ENCODE measurements around the gene SELENOS. TPM values are rescaled to one million over a fixed set of nuclear protein-coding genes. Genes with fewer than 3 reads are reported as not detected.
"Not testable (repeated sequence)": the region's sequence is repeated elsewhere in the genome, so short reads cannot be mapped to it uniquely, and the experiment has no call there.

The SELENOS gene
- total RNA-seq, 2 donors from 2014 or later, result 42.9 to 44.8 TPM

- no peak for DNase-seq
- Mint-ChIP-seq H3K27ac (no peak overlapping the region), H3K36me3 (ENCODE audit: insufficient read depth in 2 of 2) (no peaks in the 10 kb centered on the region), H3K27me3 (ENCODE audit: low read depth) (no peaks in the 10 kb centered on the region), H3K9me3 (no peaks in the 10 kb centered on the region), H3K4me3 (no peak overlapping the region), H3K4me1 (ENCODE audit: low read depth) (no peaks in the 10 kb centered on the region)
- ATAC-seq (replicated peaks in 1 of 2), result no peak
These were observed 29.2 kb upstream of the SELENOS start for GRCh38 chr15:101306341-101307047.

GRCh38 chr15:101305820-101306255, 28.6 kb upstream of the SELENOS start:
- H3K36me3 Mint-ChIP-seq (ENCODE audit: insufficient read depth in 2 of 2), result no peaks in the 10 kb centered on the region
- DNase-seq, result no peak
- no peak for ATAC-seq (replicated peaks in 1 of 2)
- H3K27ac Mint-ChIP-seq, result no peak overlapping the region
- no peaks in the 10 kb centered on the region for H3K9me3 Mint-ChIP-seq
- H3K4me1 Mint-ChIP-seq (ENCODE audit: low read depth), result no peaks in the 10 kb centered on the region
- no peaks in the 10 kb centered on the region for H3K27me3 Mint-ChIP-seq (ENCODE audit: low read depth)
- no peak overlapping the region for H3K4me3 Mint-ChIP-seq

DNA sequence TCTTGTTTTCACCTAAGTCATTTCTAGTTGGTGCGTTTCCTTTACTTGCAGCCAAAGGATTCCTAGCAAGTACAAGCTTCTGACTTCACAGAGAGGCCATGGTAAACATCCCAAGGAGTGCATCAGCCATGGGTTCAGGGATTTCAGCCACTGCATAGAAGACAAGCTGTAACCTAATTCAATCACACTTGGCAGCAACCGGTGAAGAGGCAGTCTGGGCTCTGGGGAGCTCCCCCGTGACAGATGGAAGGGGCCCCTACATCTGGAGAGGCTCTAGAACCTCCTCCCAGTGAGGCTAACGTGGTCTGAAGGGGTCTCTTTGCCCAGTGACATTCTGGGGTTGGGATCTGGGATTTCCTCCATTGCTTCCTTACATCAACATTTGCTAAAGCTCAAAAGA, 26.1 kb upstream of the SELENOS start:
- ATAC-seq (replicated peaks in 1 of 2), result no peak
- H3K27ac Mint-ChIP-seq, result no peak overlapping the region
- no peaks in the 10 kb centered on the region for H3K27me3 Mint-ChIP-seq (ENCODE audit: low read depth)
- no peaks in the 10 kb centered on the region for H3K9me3 Mint-ChIP-seq
- no peak for DNase-seq
- H3K4me3 Mint-ChIP-seq, result no peak overlapping the region
- no peaks in the 10 kb centered on the region for H3K4me1 Mint-ChIP-seq (ENCODE audit: low read depth)
- H3K36me3 Mint-ChIP-seq (ENCODE audit: insufficient read depth in 2 of 2), result no peaks in the 10 kb centered on the region

GRCh38 chr15:101296418-101297405, 19.4 kb upstream of the SELENOS start:
- H3K9me3 Mint-ChIP-seq, result no peaks in the 10 kb centered on the region
- H3K4me1 Mint-ChIP-seq (ENCODE audit: low read depth), result peaks cover 31% of the 10 kb centered on the region
- ATAC-seq (replicated peaks in 1 of 2), result no peak
- peak overlapping the region; percentile 93 for H3K27ac Mint-ChIP-seq
- H3K4me3 Mint-ChIP-seq, result peak overlapping the region; percentile 92 to 97
- DNase-seq, result no peak
- peaks cover 7 to 11% of the 10 kb centered on the region in 2 donors for H3K36me3 Mint-ChIP-seq (ENCODE audit: insufficient read depth in 2 of 2)
- H3K27me3 Mint-ChIP-seq (ENCODE audit: low read depth), result no peaks in the 10 kb centered on the region

DNA sequence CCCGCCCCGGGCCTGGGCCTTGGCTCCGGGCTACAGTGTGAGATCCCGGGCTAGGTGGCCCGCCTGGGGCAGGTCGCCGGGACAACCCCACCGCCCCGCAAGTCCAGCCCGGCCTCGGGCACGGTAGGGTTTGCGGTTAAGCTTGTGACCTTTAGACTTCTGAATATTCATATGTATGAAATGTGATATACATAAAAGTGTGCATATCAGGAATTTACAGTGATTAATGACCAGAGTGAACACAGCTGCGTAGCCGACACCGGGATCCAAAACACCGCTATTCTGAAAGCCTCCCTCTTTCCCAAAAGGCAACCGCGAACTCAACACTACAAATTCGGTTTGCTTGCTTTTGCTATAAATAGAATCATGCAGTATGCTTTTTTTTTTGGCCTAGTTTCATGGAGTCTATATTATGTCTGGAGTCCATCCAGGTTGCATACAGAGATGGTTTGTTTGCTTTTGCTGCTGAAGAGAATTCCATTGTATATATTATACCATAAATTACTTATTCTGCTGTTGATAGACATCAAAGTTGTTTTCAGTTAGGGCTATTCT, 18.4 kb upstream of the SELENOS start:
- H3K4me3 Mint-ChIP-seq, result peak overlapping the region; percentile 92 to 97
- ATAC-seq (replicated peaks in 1 of 2), result no peak

GRCh38 chr15:101294731-101295606, 17.7 kb upstream of the SELENOS start, which contains the start of gene SNRPA1:
SNRPA1 (minus strand) TSS chr15:101295248; CDS start chr15:101295178, 70 bp downstream.
- peak; percentile 98 to 99 for DNase-seq
- Mint-ChIP-seq H3K27me3 (ENCODE audit: low read depth) (no peaks in the 10 kb centered on the region), H3K9me3 (no peaks in the 10 kb centered on the region), H3K4me1 (ENCODE audit: low read depth) (peaks cover 47% of the 10 kb centered on the region), H3K36me3 (ENCODE audit: insufficient read depth in 2 of 2) (peaks cover 11% of the 10 kb centered on the region in 2 donors), H3K27ac (peak within 1 kb of the TSS; percentile 98), H3K4me3 (peak within 1 kb of the TSS; percentile 92 to 97)
- ATAC-seq (replicated peaks in 1 of 2), result peak; percentile 89 to 91

More for the DNA sequence above, 18.4 kb upstream of the SELENOS start:
- H3K9me3 Mint-ChIP-seq, result no peaks in the 10 kb centered on the region
- DNase-seq, result no peak
- peak overlapping the region; percentile 93 for H3K27ac Mint-ChIP-seq
- no peaks in the 10 kb centered on the region for H3K27me3 Mint-ChIP-seq (ENCODE audit: low read depth)
- peaks cover 40% of the 10 kb centered on the region for H3K4me1 Mint-ChIP-seq (ENCODE audit: low read depth)
- peaks cover 7 to 11% of the 10 kb centered on the region in 2 donors for H3K36me3 Mint-ChIP-seq (ENCODE audit: insufficient read depth in 2 of 2)

GRCh38 chr15:101293122-101293521, 15.8 kb upstream of the SELENOS start:
- peaks cover 21% of the 10 kb centered on the region in 2 donors for H3K36me3 Mint-ChIP-seq (ENCODE audit: insufficient read depth in 2 of 2)
- H3K4me3 Mint-ChIP-seq, result peak overlapping the region; percentile 92 to 97
- no peaks in the 10 kb centered on the region for H3K9me3 Mint-ChIP-seq
- ATAC-seq (replicated peaks in 1 of 2), result no peak
- peak overlapping the region; percentile 98 for H3K27ac Mint-ChIP-seq
- H3K27me3 Mint-ChIP-seq (ENCODE audit: low read depth), result no peaks in the 10 kb centered on the region
- DNase-seq, result no peak
- peaks cover 66% of the 10 kb centered on the region for H3K4me1 Mint-ChIP-seq (ENCODE audit: low read depth)

DNA sequence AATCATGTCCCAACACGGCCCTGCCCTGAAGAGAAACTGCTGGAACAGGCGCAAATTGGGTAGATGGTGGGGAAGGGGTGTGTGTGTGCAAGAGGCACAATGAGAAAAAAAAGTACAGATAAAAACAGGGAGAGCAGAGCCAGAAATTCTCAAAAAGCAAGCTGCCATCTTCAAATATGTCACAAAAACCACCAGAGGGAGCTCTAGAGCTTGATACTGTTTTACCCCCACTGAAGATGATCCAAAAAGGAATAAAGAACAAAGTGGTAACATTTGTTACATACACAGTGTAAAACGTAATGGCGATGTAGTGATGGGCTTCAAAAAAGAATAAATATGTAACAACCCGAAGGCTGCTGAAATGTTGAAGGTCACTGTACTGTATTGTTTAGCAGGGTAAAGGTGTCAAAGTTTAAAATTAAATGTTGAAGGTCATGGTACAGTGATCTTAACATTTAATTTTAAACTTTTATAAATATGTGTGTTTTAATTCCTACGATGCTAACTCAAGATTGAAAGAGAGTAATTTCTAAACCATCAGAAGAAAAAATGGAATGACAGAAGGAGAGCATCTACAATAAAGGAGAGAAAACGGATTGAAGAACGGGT, 11.7 kb upstream of the SELENOS start:
- ATAC-seq (replicated peaks in 1 of 2), result peak; percentile 41 to 52
- Mint-ChIP-seq H3K9me3 (no peaks in the 10 kb centered on the region), H3K4me1 (ENCODE audit: low read depth) (peaks cover 65% of the 10 kb centered on the region), H3K27ac (peak overlapping the region; percentile 45), H3K36me3 (ENCODE audit: insufficient read depth in 2 of 2) (peaks cover 18 to 37% of the 10 kb centered on the region in 2 donors), H3K27me3 (ENCODE audit: low read depth) (no peaks in the 10 kb centered on the region), H3K4me3 (no peak overlapping the region)
- peak in 1 of 2 donors; percentile 25 for DNase-seq

GRCh38 chr15:101287342-101287741, 10.1 kb upstream of the SELENOS start:
- Mint-ChIP-seq H3K36me3 (ENCODE audit: insufficient read depth in 2 of 2) (peaks cover 14 to 40% of the 10 kb centered on the region in 2 donors), H3K27ac (peak overlapping the region; percentile 50), H3K4me1 (ENCODE audit: low read depth) (peaks cover 53% of the 10 kb centered on the region)
- H3K9me3 Mint-ChIP-seq; ATAC-seq (replicated peaks in 1 of 2); DNase-seq; H3K4me3 Mint-ChIP-seq; H3K27me3 Mint-ChIP-seq (ENCODE audit: low read depth): not testable (repeated sequence)

- Mint-ChIP-seq H3K36me3 (ENCODE audit: insufficient read depth in 2 of 2) (peaks cover 16 to 43% of the 10 kb centered on the region in 2 donors), H3K27me3 (ENCODE audit: low read depth) (no peaks in the 10 kb centered on the region), H3K4me3 (no peak overlapping the region)
These were observed 9.3 kb upstream of the SELENOS start for GRCh38 chr15:101286471-101287114.

GRCh38 chr15:101283931-101284330, 6.6 kb upstream of the SELENOS start:
- H3K9me3 Mint-ChIP-seq, result no peaks in the 10 kb centered on the region
- peak overlapping the region; percentile 57 for H3K27ac Mint-ChIP-seq
- peaks cover 20% of the 10 kb centered on the region for H3K4me1 Mint-ChIP-seq (ENCODE audit: low read depth)
- ATAC-seq (replicated peaks in 1 of 2) (peak in 1 of 2 donors; percentile 53), DNase-seq (no peak)
- no peak overlapping the region for H3K4me3 Mint-ChIP-seq
- peaks cover 12 to 41% of the 10 kb centered on the region in 2 donors for H3K36me3 Mint-ChIP-seq (ENCODE audit: insufficient read depth in 2 of 2)
- H3K27me3 Mint-ChIP-seq (ENCODE audit: low read depth), result no peaks in the 10 kb centered on the region

More at GRCh38 chr15:101286471-101287114, 9.3 kb upstream of the SELENOS start:
- no peaks in the 10 kb centered on the region for H3K9me3 Mint-ChIP-seq
- DNase-seq, result no peak
- no peak for ATAC-seq (replicated peaks in 1 of 2)
- peaks cover 45% of the 10 kb centered on the region for H3K4me1 Mint-ChIP-seq (ENCODE audit: low read depth)
- H3K27ac Mint-ChIP-seq, result peak overlapping the region; percentile 50

Data from activated T-cell treated with anti-CD3 and anti-CD28 coated beads, Interleukin-2, amount 50 U/mL, for 72 hours (primary cell).